GM21381 (cell line): ENCODE data around the gene EHF.

Experiments
- ATAC-seq: cut with Tn5 transposase; IDR thresholded peaks from one replicate; pipeline ENCODE4 v1.9.1; 2021; ENCODE audit warnings: mild to moderate bottlenecking, moderate library complexity; ENCODE audit not compliant: unreplicated experiment

Gene EHF

GRCh38 chr11:34623463-34623862 lies 2.6 kb downstream of the EHF start:
- no peak for ATAC-seq

DNA sequence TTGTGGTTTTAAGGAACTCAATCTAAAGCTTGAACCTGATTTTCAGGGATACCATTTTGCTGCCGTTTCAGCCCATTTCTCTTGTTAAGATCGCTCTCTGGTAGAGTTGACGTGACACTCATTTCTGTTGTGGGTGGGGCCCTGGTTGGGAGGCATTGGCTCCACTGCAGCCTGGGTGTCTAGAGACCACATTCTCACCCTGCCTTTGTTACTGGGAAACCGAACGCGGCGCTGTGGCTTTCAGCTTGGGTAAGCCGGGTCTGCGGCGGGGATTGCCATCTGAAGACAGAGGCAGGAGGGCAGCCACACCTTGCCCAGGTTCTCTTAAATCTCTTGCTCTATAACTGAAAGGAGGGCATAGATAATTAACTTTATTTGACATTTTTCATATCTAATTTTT lies 3.2 kb downstream of the EHF start:
- ATAC-seq = peak; percentile 73

DNA sequence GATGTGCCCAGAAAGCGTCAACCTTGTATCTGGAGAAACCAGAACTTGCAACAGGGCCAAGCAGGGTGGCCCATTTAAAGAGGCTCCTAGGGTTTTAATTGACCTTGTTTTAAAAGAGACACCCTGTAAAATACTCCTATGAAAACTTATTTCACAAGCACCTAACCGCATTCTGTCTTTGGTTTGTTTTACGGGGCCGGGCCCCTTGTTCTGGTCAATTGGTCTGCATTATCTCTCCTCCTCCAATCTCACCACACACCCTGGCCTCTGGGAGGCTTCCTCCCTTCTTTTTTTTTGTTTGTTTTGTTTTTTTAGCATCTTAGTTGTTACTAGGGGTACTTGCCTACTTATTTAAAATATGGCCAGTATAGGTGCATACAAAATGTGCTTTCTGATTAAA lies 4.7 kb downstream of the EHF start:
- no peak for ATAC-seq

DNA sequence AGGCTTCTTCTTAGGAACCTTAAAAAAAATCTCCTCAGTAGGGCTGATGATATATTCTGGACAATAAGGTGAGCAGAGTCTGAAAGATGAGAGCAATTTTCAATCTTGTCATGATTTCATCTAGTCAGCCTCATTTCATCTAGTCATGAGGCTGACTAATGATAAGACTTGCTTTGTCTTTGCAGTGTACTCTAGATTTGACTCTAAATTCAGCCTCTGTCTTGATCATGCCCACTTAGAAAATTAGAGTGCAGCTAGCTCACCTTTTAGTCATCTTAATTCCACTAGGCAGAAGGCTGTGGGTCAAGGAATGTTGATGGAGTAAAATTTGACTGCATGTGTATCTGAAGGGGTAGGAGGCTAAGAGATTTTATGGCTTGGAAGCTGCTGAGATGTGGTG lies 5.5 kb downstream of the EHF start:
- ATAC-seq = no peak

DNA sequence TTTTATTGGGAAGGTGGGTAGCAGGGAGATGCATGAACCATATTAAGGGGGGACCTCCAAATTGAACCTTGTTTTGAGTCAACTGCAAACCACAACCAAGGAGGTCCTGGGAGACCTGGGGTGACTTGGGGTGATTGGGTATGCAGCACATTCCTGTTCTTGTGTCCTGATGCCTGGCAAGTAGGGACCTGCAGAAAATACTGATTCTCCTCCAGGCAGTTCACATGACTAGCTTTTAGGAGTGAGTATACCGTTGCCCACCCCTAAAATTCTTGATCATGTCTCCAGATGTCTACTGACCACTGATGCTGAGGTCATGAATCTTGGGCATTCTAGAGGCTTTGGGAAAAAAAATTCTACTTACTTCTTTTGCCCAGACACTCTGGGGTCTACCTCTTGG lies 6.3 kb downstream of the EHF start:
- ATAC-seq = no peak

DNA sequence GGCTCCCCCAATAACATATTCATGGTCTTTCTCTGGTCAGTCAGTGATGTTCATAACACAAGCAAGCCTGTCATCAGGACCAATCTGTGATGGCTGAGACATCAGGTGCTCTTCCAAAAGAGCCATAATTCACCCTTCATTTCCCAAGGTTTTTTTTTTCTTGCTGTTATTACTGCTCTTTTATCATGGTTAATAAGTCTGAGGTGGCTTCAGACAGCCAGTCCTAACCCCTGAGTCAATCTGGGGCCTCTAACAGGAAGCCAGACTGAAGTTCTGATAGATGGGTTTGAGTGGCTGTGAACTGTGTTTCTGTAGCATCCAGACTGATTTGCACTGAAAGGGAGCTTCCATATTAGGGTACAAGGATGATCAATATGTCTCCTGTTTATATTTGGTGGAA lies 8.8 kb downstream of the EHF start:
- ATAC-seq = no peak

GRCh38 chr11:34630544-34630943 lies 9.7 kb downstream of the EHF start:
- ATAC-seq = no peak

DNA sequence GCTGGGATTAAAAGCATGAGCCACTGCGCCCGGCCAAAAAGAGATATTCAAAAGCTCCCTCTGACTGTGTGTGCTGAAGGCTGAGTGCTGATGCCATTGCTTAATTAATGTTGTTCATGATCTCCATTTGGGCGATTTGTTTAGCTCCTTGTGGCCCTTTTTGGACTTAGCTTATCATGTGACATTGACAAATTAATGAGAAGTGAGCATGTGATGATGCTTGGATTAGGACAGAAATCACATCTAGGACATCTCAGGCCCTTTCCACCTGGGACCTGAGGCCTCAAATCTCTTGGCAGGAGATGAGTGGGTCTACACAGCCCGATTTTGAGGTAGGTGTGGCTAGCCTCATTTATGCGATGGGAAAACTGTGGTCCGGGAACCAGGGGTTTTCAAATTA lies 10.4 kb downstream of the EHF start:
- ATAC-seq = no peak

GRCh38 chr11:34631737-34632104 lies 10.8 kb downstream of the EHF start:
- ATAC-seq = no peak

DNA sequence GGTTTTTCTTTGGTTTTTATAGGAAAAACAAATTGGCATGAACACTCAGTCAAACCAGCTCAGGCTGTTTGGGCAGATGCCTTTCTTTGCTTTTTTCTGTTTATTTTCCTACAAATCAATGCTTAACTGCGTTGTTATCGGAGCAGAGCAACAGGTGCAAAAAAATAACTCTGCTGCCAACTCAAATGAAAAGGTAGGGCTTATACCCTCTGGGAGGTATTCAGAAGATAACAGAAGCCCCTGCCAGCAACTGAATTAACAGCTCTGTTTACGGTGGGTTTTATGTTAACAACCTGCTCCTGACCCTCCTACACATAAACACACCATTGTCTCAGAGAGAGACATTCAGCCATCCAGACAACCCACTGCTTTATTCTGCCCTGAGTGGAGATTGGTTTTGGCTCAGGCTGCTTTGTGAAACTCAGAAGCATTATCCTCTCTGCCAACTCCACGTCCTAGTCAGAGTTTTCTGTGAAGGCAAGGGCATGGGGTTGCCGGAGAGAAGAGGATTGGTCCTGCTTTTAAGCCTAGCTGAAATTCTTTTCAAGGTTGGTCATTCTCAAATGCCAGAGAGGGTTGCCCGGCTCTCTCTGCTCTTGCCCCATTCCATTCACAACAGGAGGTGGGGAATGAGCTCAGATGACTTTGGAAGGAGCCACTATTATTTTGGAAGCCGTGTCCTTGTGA lies 11.4 kb downstream of the EHF start:
- no peak for ATAC-seq

GRCh38 chr11:34633640-34633989 lies 12.7 kb downstream of the EHF start:
- no peak for ATAC-seq

- peak; percentile 82 for ATAC-seq
Observed at GRCh38 chr11:34633990-34634693, 13.2 kb downstream of the EHF start.

DNA sequence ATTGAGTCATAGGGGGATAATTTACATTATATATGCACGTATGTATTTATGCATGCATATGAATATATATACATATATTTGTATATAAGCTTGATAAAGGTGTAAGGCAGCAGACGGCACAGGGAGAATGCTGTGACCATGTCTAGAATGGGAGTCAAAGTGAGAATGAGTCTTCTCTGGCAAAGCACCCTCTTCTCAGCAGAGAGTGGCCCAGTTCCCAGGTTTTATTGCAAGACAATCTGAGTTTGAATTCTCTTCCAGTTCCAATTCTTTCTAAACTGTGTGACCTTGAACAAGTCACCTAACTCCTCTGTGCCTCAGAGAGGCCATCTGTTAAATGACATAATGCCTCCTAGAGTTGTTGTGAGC lies 13.8 kb downstream of the EHF start:
- ATAC-seq = no peak

- no peak for ATAC-seq
Observed at GRCh38 chr11:34636127-34636526, 15.2 kb downstream of the EHF start.

DNA sequence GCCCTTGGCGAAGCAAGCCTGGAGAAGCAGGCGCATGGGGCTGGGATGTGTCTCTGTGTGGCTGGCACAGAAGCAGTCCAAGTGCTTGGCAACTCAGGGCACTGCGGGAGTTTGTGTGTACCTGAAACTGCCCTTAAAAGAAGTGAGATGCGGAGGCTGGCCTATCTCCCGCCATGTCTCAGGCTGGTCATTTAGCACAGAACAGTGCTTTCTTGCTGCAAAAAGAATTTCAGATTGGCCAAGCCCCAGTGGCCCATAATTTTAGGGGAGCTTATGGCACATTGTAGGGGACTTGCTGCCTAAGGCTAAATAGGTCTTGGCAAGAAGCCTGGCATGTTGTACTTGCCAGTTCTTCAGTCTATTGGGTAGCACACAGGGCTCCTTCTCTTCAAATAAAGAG lies 16.4 kb downstream of the EHF start:
- ATAC-seq = no peak

GRCh38 chr11:34638897-34639296 lies 18.0 kb downstream of the EHF start:
- ATAC-seq = no peak

GRCh38 chr11:34639545-34639944 lies 18.7 kb downstream of the EHF start:
- no peak for ATAC-seq

GRCh38 chr11:34640050-34640923 lies 19.4 kb downstream of the EHF start:
- ATAC-seq = peak; percentile 68

GRCh38 chr11:34640924-34641275 lies 20.0 kb downstream of the EHF start:
- ATAC-seq = no peak

DNA sequence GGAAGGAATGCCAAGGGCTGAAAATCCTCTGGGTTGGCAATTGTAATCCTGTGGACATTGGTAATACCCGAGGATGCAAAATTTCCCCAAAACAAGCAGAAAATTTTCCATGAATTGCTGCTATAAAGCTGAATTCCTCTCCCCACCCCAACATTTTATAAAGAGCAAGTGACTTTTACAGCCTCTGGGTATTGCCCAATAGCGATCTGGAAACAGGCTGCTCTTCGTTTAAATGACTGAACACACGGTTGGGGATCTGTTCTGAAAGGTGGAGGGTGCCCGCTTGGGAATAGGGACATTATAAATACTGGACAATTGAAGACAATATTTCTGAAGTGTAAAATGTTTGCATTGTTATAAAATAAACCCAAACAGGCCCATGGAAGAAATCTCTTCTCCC lies 20.6 kb downstream of the EHF start:
- no peak for ATAC-seq

GRCh38 chr11:34642001-34642554 lies 21.2 kb downstream of the EHF start:
- no peak for ATAC-seq

GRCh38 chr11:34642873-34643272 lies 22.0 kb downstream of the EHF start:
- ATAC-seq = no peak
